Right lobe of liver (tissue), 4 donors: ENCODE results near the gene RELB.

Experiments used
- CTCF ChIP-seq, 4 donors: fragments of 200-600 bp in 3 of 4; fragments of 450-650 bp in 1 of 4; IDR thresholded peaks; one replicate each; pipeline versions ENCODE4 v1.5.1 to v1.8.0; 2016 to 2022; ENCODE audit warnings: antibody characterized with exemption in 4 of 4, mild to moderate bottlenecking in 2 of 4
- POLR2A ChIP-seq: fragments of 450-650 bp; IDR thresholded peaks from one replicate; pipeline ENCODE4 v1.6.1; 2017; ENCODE audit warnings: antibody characterized with exemption, mild to moderate bottlenecking
- donor health status: DM: no; HTN: no; CAD: no.
- donor health status: DM: no; HTN: no; CAD: no.
- donor health status: DM: no; HTN: yes; CAD: no.

GRCh38 chr19:44955505-44956439 lies 45.5 kb upstream of the RELB start:
- TF ChIP-seq CTCF (IDR thresholded peaks at IDR 0.05) = no peak
- no peak for TF ChIP-seq POLR2A
